Measurements from ENCODE around the gene TEPSIN.
A peak's percentile ranks its signal among the peaks of the same experiment; 100 is the strongest.

Gene TEPSIN

GRCh38 chr17:81219476-81220180 is 19.2 kb downstream of the TEPSIN start:
- no peak for DNase-seq

GRCh38 chr17:81218991-81219390 is 19.9 kb downstream of the TEPSIN start:
- no peak for DNase-seq

- DNase-seq, result no peak
These were observed 20.4 kb downstream of the TEPSIN start for GRCh38 chr17:81218459-81218858.

- DNase-seq, result no peak
These were observed 21.4 kb downstream of the TEPSIN start for GRCh38 chr17:81217491-81217890.

- no peak for DNase-seq
These were observed 24.9 kb downstream of the TEPSIN start for GRCh38 chr17:81213978-81214377.

GRCh38 chr17:81212365-81212764 is 26.5 kb downstream of the TEPSIN start:
- DNase-seq, result no peak

- DNase-seq, result no peak
These were observed 28.0 kb downstream of the TEPSIN start for GRCh38 chr17:81210868-81211267.

GRCh38 chr17:81210466-81210865 is 28.4 kb downstream of the TEPSIN start:
- no peak for DNase-seq

- no peak for DNase-seq
These were observed 29.7 kb downstream of the TEPSIN start for GRCh38 chr17:81209141-81209540.

- no peak for DNase-seq
These were observed 30.2 kb downstream of the TEPSIN start for GRCh38 chr17:81208651-81209050.

- DNase-seq, result no peak
These were observed 31.0 kb downstream of the TEPSIN start for GRCh38 chr17:81207610-81208581.

- DNase-seq, result no peak
These were observed 32.2 kb downstream of the TEPSIN start for GRCh38 chr17:81206657-81207056.

- DNase-seq, result no peak
These were observed 32.7 kb downstream of the TEPSIN start for GRCh38 chr17:81206166-81206565.

GRCh38 chr17:81204578-81204977 is 34.3 kb downstream of the TEPSIN start:
- no peak for DNase-seq

- no peak for DNase-seq
These were observed 35.7 kb downstream of the TEPSIN start for GRCh38 chr17:81203136-81203535.

- no peak for DNase-seq
These were observed 36.5 kb downstream of the TEPSIN start for GRCh38 chr17:81202318-81202717.

- DNase-seq, result peak; percentile 13 to 15
These were observed 37.9 kb downstream of the TEPSIN start for GRCh38 chr17:81200695-81201580.

GRCh38 chr17:81200201-81200600 is 38.7 kb downstream of the TEPSIN start:
- no peak for DNase-seq

- no peak for DNase-seq
These were observed 39.4 kb downstream of the TEPSIN start for GRCh38 chr17:81199482-81199830.

GRCh38 chr17:81198826-81199481 is 39.9 kb downstream of the TEPSIN start:
- no peak for DNase-seq

- DNase-seq, result no peak
These were observed 40.9 kb downstream of the TEPSIN start for GRCh38 chr17:81197831-81198490.

GRCh38 chr17:81197409-81197795 is 41.5 kb downstream of the TEPSIN start:
- no peak for DNase-seq

Measured in stimulated activated CD4-positive, alpha-beta T cell treated with anti-CD3 and anti-CD28 coated beads, Interleukin-2, amount 100 ng/mL, for 48 hours (primary cell).